ENCODE data around the gene PAN3.

PAN3 gene

GRCh38 chr13:28173793-28174192 lies 35.4 kb downstream of the PAN3 start:
- in situ Hi-C loops (cut with HindIII; ENCODE audit: low sequenced_read_pairs), result no loop called here
- no peak for TF ChIP-seq CTCF (IDR thresholded peaks at IDR 0.05; ENCODE audit: low read depth, low read length)
- H3K4me3 ChIP-seq (ENCODE audit: low read depth, low read length), result no peak overlapping the region
- no peak for DNase-seq (ENCODE audit: low read depth, low spot score)

DNA sequence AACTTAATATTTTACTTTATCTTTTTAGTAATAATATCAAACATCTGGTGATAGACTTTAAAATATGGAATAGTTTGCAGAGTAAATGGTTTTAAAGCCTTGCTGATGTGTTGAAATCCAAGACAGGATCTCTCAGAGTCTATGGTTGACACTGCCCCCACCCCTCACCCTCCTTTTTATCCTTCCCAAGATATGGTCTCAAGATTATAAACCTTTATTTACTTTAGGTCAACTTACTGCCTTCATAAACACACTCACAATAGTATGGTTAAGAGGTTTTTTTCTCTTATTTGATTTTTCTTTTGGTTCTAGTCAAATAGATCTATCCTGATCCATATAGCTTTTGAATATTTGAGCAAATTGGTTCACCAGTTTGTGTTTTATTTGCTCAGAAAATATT lies 39.0 kb downstream of the PAN3 start:
- TF ChIP-seq CTCF (IDR thresholded peaks at IDR 0.05; ENCODE audit: low read depth, low read length), result no peak
- H3K4me3 ChIP-seq (ENCODE audit: low read depth, low read length), result no peak overlapping the region
- DNase-seq (ENCODE audit: low read depth, low spot score), result no peak
- in situ Hi-C loops (cut with HindIII; ENCODE audit: low sequenced_read_pairs), result no loop called here

- H3K4me3 ChIP-seq (ENCODE audit: low read depth, low read length), result no peak overlapping the region
- TF ChIP-seq CTCF (IDR thresholded peaks at IDR 0.05; ENCODE audit: low read depth, low read length), result no peak
- in situ Hi-C loops (cut with HindIII; ENCODE audit: low sequenced_read_pairs), result no loop called here
- no peak for DNase-seq (ENCODE audit: low read depth, low spot score)
These were observed 39.5 kb downstream of the PAN3 start for GRCh38 chr13:28177877-28178276.

GRCh38 chr13:28179974-28180373 lies 41.6 kb downstream of the PAN3 start:
- TF ChIP-seq CTCF (IDR thresholded peaks at IDR 0.05; ENCODE audit: low read depth, low read length), result no peak

GRCh38 chr13:28181413-28181812 lies 43.1 kb downstream of the PAN3 start:
- in situ Hi-C loops (cut with HindIII; ENCODE audit: low sequenced_read_pairs), result no loop called here
- peak; percentile 29 for DNase-seq (ENCODE audit: low read depth, low spot score)
- no peak overlapping the region for H3K4me3 ChIP-seq (ENCODE audit: low read depth, low read length)
- TF ChIP-seq CTCF (IDR thresholded peaks at IDR 0.05; ENCODE audit: low read depth, low read length), result no peak

More at GRCh38 chr13:28179974-28180373, 41.6 kb downstream of the PAN3 start:
- in situ Hi-C loops (cut with HindIII; ENCODE audit: low sequenced_read_pairs), result no loop called here
- no peak for DNase-seq (ENCODE audit: low read depth, low spot score)
- no peak overlapping the region for H3K4me3 ChIP-seq (ENCODE audit: low read depth, low read length)

DNA sequence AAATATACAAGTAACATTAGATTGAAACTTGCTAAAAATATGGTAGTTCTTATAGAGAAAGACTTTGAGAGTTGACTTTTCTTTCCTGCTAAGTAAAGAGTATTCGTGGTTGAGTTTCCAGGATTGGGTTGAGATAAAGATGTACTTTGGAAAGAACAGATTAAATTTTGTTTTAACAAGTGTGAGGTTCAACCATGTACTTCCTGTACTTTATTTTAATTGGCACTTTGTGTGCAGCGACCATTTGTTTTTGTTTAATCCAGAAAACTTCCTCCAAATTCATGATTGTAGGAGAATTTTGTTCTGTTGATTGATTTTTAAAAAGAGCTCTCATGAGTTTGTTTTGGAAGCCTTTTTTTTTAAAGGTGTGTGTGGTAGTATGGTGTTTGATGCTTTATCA lies 46.9 kb downstream of the PAN3 start:
- no peak for TF ChIP-seq CTCF (IDR thresholded peaks at IDR 0.05; ENCODE audit: low read depth, low read length)
- peak; percentile 16 for DNase-seq (ENCODE audit: low read depth, low spot score)
- H3K4me3 ChIP-seq (ENCODE audit: low read depth, low read length), result no peak overlapping the region
- in situ Hi-C loops (cut with HindIII; ENCODE audit: low sequenced_read_pairs), result no loop called here

DNA sequence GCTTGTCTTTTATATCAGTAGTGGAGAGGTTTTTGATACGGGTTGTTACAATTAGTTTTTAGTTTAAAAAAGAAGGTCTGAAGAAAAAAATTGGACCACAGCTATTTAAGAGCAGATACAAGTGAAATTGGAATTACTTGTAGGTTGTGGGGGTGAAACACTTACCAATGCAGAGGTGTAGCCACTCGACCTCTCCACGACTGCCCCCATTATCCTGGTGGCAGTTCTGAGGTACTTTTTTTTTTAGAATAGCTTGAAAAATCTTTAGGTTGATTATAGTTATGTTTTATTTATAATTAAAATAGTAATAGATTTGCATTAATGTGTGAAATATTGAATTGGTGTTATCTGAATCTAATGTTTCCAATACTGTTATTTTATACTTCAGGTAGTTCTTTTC lies 60.7 kb downstream of the PAN3 start:
- no peak overlapping the region for H3K4me3 ChIP-seq (ENCODE audit: low read depth, low read length)
- no peak for TF ChIP-seq CTCF (IDR thresholded peaks at IDR 0.05; ENCODE audit: low read depth, low read length)
- in situ Hi-C loops (cut with HindIII; ENCODE audit: low sequenced_read_pairs), result no loop called here
- DNase-seq (ENCODE audit: low read depth, low spot score), result no peak

All from astrocyte of the spinal cord (primary cell).